Adrenal gland (tissue), 5 donors: Measurements from ENCODE around the gene FAN1.

Source experiments
- CTCF ChIP-seq, 6 experiments: fragments of 450-650 bp in 4 of 6; fragments of 200-600 bp in 2 of 6; sonication (generic) in 1 of 6; IDR thresholded peaks; 1 replicate in 5 of 6; 2 replicates in 1 of 6; pipeline versions ENCODE4 v1.5.1 to v1.8.0; 2016 to 2021; ENCODE audit warnings: antibody characterized with exemption in 6 of 6, mild to moderate bottlenecking in 2 of 6, moderate library complexity in 1 of 6
- POLR2A ChIP-seq, 2 donors: fragments of 450-650 bp; IDR thresholded peaks; one replicate each; pipeline ENCODE4 v1.6.1; 2017; ENCODE audit warnings: antibody characterized with exemption in 2 of 2, mild to moderate bottlenecking in 2 of 2, moderate library complexity in 1 of 2
- donor health status: DM: no; HTN: no; CAD: no.

GRCh38 chr15:30927148-30927761 lies 23.5 kb downstream of the FAN1 start:
- TF ChIP-seq CTCF (IDR thresholded peaks at IDR 0.05) (no peak), POLR2A (IDR thresholded peaks at IDR 0.05) (no peak)
